Mononuclear cell (primary cell): ENCODE measurements around the gene SLC44A4. TPM values are rescaled to one million over a fixed set of nuclear protein-coding genes. Genes with fewer than 3 reads are reported as not detected.
A peak's percentile ranks its signal among the peaks of the same experiment; 100 is the strongest.
"Not testable (repeated sequence)": the region's sequence is repeated elsewhere in the genome, so short reads cannot be mapped to it uniquely, and the experiment has no call there.

Source experiments
- H3K27me3 ChIP-seq: 2 replicates; pipeline ENCODE4 v1.6.0; 2011; ENCODE audit warnings: low read length, control low read depth; ENCODE audit not compliant: insufficient read depth
- H3K4me1 ChIP-seq: 2 replicates; pipeline ENCODE4 v1.5.1; 2011; ENCODE audit warnings: mild to moderate bottlenecking, low read length, control low read depth; ENCODE audit not compliant: insufficient read depth
- H3K4me3 ChIP-seq: 2 replicates; pipeline ENCODE4 v1.5.1; 2011; ENCODE audit warnings: mild to moderate bottlenecking, low read length, moderate library complexity
- H3K9me3 ChIP-seq: 2 replicates; pipeline ENCODE4 v1.5.1; 2011; ENCODE audit warnings: low read depth, mild to moderate bottlenecking, control low read depth, low read length
- total RNA-seq: library from RNA; depleted of rRNA; stranded (reverse); fragments of >200 nt; gene quantifications from one replicate; pipeline ENCODE4 v1.2.3, GENCODE V29; 2012

SLC44A4 gene
- total RNA-seq, 1 donor, result 0.10 TPM

DNA sequence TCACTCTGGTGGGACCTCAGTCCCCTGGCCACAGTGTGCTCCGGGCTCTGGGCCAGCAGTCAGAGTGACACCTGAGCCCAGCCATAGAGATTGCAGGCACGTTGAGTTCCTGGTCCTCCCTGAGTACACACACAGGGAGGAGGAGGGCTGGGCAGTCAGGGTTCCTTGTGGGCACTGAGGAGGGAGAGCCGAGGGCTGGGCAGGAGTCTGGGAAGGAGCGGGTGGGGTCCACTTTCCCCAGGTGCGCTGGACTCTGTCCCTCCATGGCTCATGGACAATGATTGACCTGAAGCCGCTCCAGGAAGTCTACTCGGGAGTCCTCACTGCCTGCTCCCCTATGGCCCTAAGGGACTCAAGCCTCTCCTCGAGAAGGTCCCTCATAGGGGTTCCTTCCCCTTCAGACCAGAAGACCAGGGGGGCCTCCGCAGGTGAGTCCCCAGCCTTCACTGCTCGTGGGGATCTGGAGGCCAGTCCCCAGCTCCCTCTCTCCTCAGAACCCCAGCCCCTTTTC lies 1.1 kb downstream of the SLC44A4 start:
- Histone ChIP-seq H3K27me3 (no peaks in the 10 kb centered on the region), H3K9me3 (no peaks in the 10 kb centered on the region), H3K4me3 (no peak overlapping the region), H3K4me1 (no peaks in the 10 kb centered on the region)

- no peaks in the 10 kb centered on the region for H3K4me1 ChIP-seq
- no peak overlapping the region for H3K4me3 ChIP-seq
- H3K27me3 ChIP-seq, result no peaks in the 10 kb centered on the region
- no peaks in the 10 kb centered on the region for H3K9me3 ChIP-seq
Measured at GRCh38 chr6:31877125-31877650, 1.6 kb downstream of the SLC44A4 start.

GRCh38 chr6:31876357-31876756 lies 2.4 kb downstream of the SLC44A4 start:
- Histone ChIP-seq H3K9me3 (no peaks in the 10 kb centered on the region), H3K4me3 (no peak overlapping the region), H3K27me3 (no peaks in the 10 kb centered on the region), H3K4me1 (no peaks in the 10 kb centered on the region)

GRCh38 chr6:31875877-31876276 lies 2.9 kb downstream of the SLC44A4 start:
- Histone ChIP-seq H3K4me3 (no peak overlapping the region), H3K9me3 (no peaks in the 10 kb centered on the region), H3K4me1 (no peaks in the 10 kb centered on the region), H3K27me3 (no peaks in the 10 kb centered on the region)

DNA sequence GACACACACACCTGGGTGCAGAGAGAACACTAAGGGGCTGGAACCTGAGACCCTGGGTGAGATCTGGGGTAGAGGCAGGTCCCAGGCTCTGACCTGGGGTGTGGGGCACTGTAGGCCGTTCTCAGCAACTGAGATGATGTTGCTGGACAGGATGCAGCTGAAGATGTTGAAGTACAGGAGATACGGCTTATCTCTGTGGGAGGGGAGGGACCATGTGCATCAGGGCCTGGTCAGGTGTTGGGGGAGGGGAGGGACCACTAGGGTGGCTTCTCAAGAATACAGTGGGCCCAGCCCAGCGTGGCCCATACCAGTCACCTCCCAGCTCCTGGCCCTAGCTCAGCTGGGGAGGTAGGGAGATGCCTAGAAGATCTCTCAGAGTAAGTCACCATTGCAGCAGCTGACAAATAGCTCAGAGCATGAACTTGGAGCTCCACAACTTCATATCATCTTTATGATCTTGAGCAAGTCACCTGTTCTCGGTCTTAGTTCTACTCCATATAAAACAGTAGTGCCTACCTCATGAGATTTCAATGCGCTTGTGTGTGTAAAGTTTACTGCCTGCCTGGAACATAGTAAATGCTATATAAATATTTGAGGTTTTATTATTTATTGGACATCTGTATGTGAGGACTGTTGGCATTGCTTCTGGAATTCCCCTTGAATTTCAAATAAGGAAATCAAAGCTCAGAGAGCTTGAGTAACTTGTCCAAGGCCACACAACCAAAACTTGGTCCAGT lies 3.8 kb downstream of the SLC44A4 start:
- no peaks in the 10 kb centered on the region for H3K27me3 ChIP-seq
- no peaks in the 10 kb centered on the region for H3K9me3 ChIP-seq
- no peaks in the 10 kb centered on the region for H3K4me1 ChIP-seq
- H3K4me3 ChIP-seq, result no peak overlapping the region

DNA sequence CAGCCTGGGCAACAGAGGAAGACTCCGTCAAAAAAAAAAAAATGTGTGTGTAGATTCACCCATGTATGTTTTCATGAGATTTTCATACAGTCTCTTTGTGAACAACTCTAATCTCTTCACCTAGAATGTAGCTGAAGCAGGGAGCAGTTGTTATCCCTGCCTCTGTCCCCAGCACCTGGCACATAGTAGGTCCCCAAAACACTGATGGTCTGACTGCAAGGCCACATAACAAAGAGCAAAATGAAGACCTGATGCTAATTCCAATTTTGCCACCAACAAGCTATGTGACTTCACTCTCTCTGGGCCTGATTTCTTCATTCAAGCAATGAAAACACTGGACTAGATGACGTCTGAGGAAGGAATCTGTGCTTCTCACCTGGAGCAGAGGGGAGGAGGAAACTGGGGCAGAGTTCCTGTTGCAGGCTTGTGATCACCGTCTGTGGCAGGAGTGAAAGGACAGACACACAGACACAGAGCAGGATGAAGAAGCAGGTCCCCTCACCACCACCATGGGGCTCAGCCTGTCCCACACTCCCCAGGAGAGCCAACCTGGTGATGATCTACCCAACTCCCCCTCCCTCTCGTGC lies 4.6 kb downstream of the SLC44A4 start:
- H3K4me1 ChIP-seq, result no peaks in the 10 kb centered on the region
- no peak overlapping the region for H3K4me3 ChIP-seq
- no peaks in the 10 kb centered on the region for H3K9me3 ChIP-seq
- no peaks in the 10 kb centered on the region for H3K27me3 ChIP-seq

GRCh38 chr6:31871046-31871659 lies 7.6 kb downstream of the SLC44A4 start:
- no peaks in the 10 kb centered on the region for H3K4me1 ChIP-seq
- no peaks in the 10 kb centered on the region for H3K9me3 ChIP-seq
- H3K4me3 ChIP-seq, result no peak overlapping the region
- no peaks in the 10 kb centered on the region for H3K27me3 ChIP-seq

DNA sequence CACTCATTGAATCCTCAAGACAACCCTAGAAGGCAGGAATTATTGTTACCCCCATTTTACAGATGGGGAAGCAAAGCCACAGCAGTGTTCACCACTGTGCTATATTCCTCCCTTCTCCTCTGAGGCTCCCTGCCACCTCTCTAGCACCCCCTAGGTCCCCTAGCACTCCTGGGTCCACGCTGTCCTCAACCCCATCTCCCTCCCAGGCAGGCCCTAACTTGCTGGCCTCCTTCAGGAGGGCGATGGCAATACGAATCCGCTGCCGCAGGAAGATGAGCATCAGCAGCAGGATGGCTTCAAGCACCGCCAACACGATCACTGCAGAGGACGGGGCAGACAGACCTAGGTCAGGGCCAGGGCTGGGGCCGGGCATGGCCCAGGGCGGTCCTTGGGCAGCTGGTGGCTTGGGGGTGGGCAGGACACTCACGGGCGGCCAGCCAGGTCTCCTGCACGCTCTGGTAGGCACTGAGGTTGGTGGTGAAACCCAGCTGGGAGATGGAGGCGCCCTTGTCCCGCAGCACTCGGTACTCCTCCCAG lies 8.3 kb downstream of the SLC44A4 start:
- H3K9me3 ChIP-seq, result no peaks in the 10 kb centered on the region
- no peak overlapping the region for H3K4me3 ChIP-seq
- H3K27me3 ChIP-seq, result no peaks in the 10 kb centered on the region
- no peaks in the 10 kb centered on the region for H3K4me1 ChIP-seq

DNA sequence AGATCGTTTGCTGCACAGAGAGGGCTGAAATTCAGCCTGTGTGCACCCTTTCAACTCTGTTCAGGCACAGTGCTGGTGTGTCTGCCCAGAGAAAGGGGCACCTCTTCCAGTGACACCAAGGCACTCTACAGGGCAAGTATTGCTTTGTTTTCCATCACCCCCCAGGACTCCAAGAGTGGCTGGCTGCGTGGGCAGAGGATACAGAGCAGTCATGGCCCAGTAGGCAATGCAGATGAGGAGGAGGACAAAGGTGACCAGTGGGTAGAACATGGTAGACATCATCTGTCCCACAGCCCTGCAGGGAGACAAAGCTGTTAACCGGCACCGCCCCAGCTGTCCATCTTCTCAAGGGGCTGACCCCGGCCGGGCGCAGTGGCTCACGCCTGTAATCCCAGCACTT lies 9.5 kb downstream of the SLC44A4 start:
- Histone ChIP-seq H3K27me3 (no peaks in the 10 kb centered on the region), H3K4me1 (peaks cover 1% of the 10 kb centered on the region), H3K4me3 (no peak overlapping the region), H3K9me3 (no peaks in the 10 kb centered on the region)

DNA sequence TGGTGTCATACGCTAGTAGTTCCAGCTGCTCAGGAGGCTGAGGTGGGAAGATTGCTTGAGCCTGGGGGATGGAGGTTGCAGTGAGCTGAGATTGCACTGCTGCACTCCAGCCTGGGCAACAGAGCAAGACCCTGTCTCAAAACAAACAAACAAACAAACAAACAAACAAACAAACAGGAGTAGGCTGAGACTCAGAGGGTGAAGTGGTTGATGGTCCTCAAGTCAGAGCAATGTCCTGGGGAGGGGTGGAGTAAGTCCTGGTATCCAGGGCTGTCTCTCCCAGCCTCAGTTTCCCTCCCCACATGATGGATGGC lies 10.2 kb downstream of the SLC44A4 start:
- not testable (repeated sequence) for H3K4me3 ChIP-seq, H3K27me3 ChIP-seq, H3K4me1 ChIP-seq, H3K9me3 ChIP-seq

GRCh38 chr6:31865205-31866118 lies 13.3 kb downstream of the SLC44A4 start:
- H3K4me3 ChIP-seq, result no peak overlapping the region
- H3K9me3 ChIP-seq, result no peaks in the 10 kb centered on the region
- no peaks in the 10 kb centered on the region for H3K27me3 ChIP-seq
- H3K4me1 ChIP-seq, result peaks cover 29% of the 10 kb centered on the region

DNA sequence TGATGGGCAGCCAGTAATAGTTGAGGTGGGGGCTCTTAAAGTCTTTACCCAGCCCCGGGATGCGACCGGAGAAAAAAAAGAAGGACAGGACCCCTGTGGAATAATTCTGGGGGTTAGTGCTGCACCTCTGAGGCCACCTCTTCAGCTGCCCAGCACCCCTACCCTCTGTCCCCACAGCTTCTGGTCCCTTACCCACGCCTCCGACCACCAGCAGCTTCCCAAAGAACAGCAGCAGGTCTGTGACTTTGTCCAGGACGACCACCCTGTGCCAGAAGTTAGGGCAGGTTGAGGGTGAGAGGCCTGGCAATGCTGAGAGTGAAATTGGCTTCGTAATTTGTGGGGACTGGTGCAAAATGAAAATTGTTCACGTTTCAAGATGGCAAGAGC lies 14.0 kb downstream of the SLC44A4 start:
- Histone ChIP-seq H3K4me3 (no peak overlapping the region), H3K4me1 (peaks cover 29% of the 10 kb centered on the region), H3K9me3 (no peaks in the 10 kb centered on the region), H3K27me3 (no peaks in the 10 kb centered on the region)

DNA sequence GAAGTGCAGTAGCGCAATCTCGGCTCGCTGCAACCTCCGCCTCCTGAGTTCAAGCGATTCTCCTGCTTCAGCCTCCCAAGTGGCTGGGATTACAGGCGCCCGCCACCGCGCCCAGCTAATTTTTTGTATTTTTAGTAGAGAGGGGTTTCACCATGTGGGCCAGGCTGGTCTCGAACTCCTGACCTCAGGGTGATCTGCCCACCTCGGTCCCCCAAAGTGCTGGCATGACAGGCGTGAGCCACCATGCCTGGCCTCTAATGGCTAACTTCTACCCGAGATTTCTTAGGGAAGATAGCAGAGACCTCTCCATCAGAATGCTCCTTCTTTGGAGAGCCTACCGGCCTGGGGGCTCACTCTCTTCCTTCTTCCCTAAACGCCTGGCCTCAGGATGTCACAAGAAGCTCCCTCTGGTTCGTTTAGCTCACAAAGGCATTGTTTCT lies 14.7 kb downstream of the SLC44A4 start:
- not testable (repeated sequence) for H3K27me3 ChIP-seq
- H3K4me3 ChIP-seq, result peak overlapping the region; percentile 54

DNA sequence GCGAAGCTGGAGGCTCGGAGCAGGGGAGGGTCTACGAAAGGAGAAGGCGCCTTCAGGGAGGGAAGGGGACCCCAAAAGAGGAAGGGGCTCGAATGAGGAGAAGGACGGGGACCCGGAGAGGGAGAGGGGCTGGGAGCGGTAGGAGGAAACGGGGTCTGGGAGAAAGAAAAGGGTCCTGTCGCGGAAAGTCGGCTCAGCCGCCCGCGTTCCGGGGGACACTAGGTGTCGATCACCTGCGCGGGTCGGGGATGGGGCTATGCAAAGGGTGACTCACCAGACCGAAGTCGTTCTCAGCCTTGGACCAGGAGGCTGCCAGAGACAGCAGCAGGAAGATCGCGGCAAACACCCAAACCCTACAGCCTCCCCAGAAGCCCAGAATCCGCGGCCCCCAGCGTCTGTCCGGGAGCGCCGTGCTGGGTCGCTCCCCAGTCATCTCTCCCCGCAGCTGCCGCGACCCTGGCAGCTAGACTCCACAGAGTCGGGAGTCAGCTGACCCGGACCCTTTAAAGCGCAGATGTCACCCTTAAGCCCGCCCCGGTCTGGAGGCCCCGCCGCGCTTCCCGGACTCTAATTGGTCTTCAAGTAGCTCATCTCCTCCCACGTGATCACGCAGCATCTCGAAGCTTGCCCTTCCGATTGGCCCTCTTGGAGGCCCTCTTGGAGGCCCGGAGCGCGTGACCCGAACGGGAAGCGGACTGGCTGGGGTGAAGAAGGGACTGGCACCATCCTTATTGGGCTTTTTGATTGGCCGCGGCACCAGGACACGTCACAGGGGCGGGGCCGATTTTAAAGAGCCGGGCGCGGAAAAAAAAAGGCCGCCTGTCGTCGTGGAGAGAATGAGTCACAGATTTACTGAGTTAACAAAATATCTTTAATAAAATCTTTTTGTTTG lies 16.2 kb downstream of the SLC44A4 start, which contains the start of gene NEU1:
Gene NEU1 (minus strand): TSS at position 478 of the 892 bp plus-strand sequence. CDS start 45 bp downstream, at position 433.
- H3K27me3 ChIP-seq, result no peaks in the 10 kb centered on the region
- H3K4me1 ChIP-seq, result peaks cover 29% of the 10 kb centered on the region
- no peaks in the 10 kb centered on the region for H3K9me3 ChIP-seq
- H3K4me3 ChIP-seq, result peak within 1 kb of the TSS; percentile 79

More for the DNA sequence above, 14.7 kb downstream of the SLC44A4 start:
- peaks cover 29% of the 10 kb centered on the region for H3K4me1 ChIP-seq
- H3K9me3 ChIP-seq, result not testable (repeated sequence)
